Activated naive CD4-positive, alpha-beta T cell treated with anti-CD3 and anti-CD28 coated beads, Interleukin-2, amount 50 U/mL, for 24 hours (primary cell): Measurements from ENCODE around the gene PRDX5.

ENCODE experiments used
- H3K27ac Mint-ChIP-seq: one replicate; pipeline ENCODE4 v1.8.0; 2021; ENCODE audit warnings: mild to moderate bottlenecking, mixed read lengths
- H3K27me3 Mint-ChIP-seq: one replicate; pipeline ENCODE4 v1.8.0; 2021; ENCODE audit warnings: mixed read lengths
- H3K36me3 Mint-ChIP-seq: one replicate; pipeline ENCODE4 v1.8.0; 2021; ENCODE audit warnings: mixed read lengths
- H3K4me1 Mint-ChIP-seq: one replicate; pipeline ENCODE4 v1.8.0; 2021; ENCODE audit warnings: mixed read lengths
- H3K4me3 Mint-ChIP-seq: one replicate; pipeline ENCODE4 v1.8.0; 2021; ENCODE audit warnings: mild to moderate bottlenecking, mixed read lengths
- H3K9me3 Mint-ChIP-seq: one replicate; pipeline ENCODE4 v1.8.0; 2021; ENCODE audit warnings: mixed read lengths

Gene PRDX5

GRCh38 chr11:64285885-64286800, 31.8 kb upstream of the PRDX5 start:
- no peaks in the 10 kb centered on the region for H3K9me3 Mint-ChIP-seq
- H3K27me3 Mint-ChIP-seq, result peaks cover 5% of the 10 kb centered on the region
- peaks cover 24% of the 10 kb centered on the region for H3K4me1 Mint-ChIP-seq
- H3K36me3 Mint-ChIP-seq, result peaks cover 2% of the 10 kb centered on the region
- no peak overlapping the region for H3K27ac Mint-ChIP-seq
- peak overlapping the region; percentile 88 for H3K4me3 Mint-ChIP-seq

GRCh38 chr11:64286801-64287159, 31.1 kb upstream of the PRDX5 start:
- Mint-ChIP-seq H3K27me3 (peaks cover 5% of the 10 kb centered on the region), H3K9me3 (no peaks in the 10 kb centered on the region), H3K4me3 (peak overlapping the region; percentile 84), H3K36me3 (peaks cover 2% of the 10 kb centered on the region), H3K4me1 (peaks cover 24% of the 10 kb centered on the region), H3K27ac (no peak overlapping the region)

- Mint-ChIP-seq H3K9me3 (no peaks in the 10 kb centered on the region), H3K27me3 (peaks cover 7% of the 10 kb centered on the region), H3K36me3 (peaks cover 2% of the 10 kb centered on the region), H3K27ac (no peak overlapping the region), H3K4me1 (peaks cover 23% of the 10 kb centered on the region), H3K4me3 (peak overlapping the region; percentile 39)
Measured at GRCh38 chr11:64287676-64288352, 30.1 kb upstream of the PRDX5 start.

GRCh38 chr11:64288353-64288750, 29.6 kb upstream of the PRDX5 start:
- Mint-ChIP-seq H3K36me3 (peaks cover 2% of the 10 kb centered on the region), H3K4me3 (no peak overlapping the region), H3K9me3 (no peaks in the 10 kb centered on the region), H3K4me1 (peaks cover 18% of the 10 kb centered on the region), H3K27me3 (peaks cover 10% of the 10 kb centered on the region), H3K27ac (no peak overlapping the region)

GRCh38 chr11:64289002-64289564, 28.8 kb upstream of the PRDX5 start:
- Mint-ChIP-seq H3K4me1 (peaks cover 13% of the 10 kb centered on the region), H3K4me3 (no peak overlapping the region), H3K27ac (peak overlapping the region; percentile 35)

GRCh38 chr11:64290352-64291261, 27.3 kb upstream of the PRDX5 start:
- Mint-ChIP-seq H3K27me3 (peaks cover 21% of the 10 kb centered on the region), H3K36me3 (peaks cover 2% of the 10 kb centered on the region), H3K9me3 (no peaks in the 10 kb centered on the region), H3K4me1 (peaks cover 13% of the 10 kb centered on the region), H3K4me3 (peak overlapping the region; percentile 77), H3K27ac (peak overlapping the region; percentile 30)

More at GRCh38 chr11:64289002-64289564, 28.8 kb upstream of the PRDX5 start:
- Mint-ChIP-seq H3K9me3 (no peaks in the 10 kb centered on the region), H3K36me3 (peaks cover 2% of the 10 kb centered on the region), H3K27me3 (peaks cover 15% of the 10 kb centered on the region)

- Mint-ChIP-seq H3K27ac (peak within 1 kb of the TSS; percentile 30), H3K36me3 (peaks cover 2% of the 10 kb centered on the region), H3K27me3 (peaks cover 24% of the 10 kb centered on the region), H3K9me3 (no peaks in the 10 kb centered on the region), H3K4me1 (peaks cover 12% of the 10 kb centered on the region), H3K4me3 (peak within 1 kb of the TSS; percentile 77)
Measured at GRCh38 chr11:64291262-64291751, 26.6 kb upstream of the PRDX5 start, which contains the start of gene KCNK4. Gene KCNK4, plus strand, starts transcription at chr11:64291302. Its CDS starts 1,717 bp downstream, at chr11:64293019.

- Mint-ChIP-seq H3K9me3 (no peaks in the 10 kb centered on the region), H3K27me3 (peaks cover 29% of the 10 kb centered on the region), H3K4me3 (no peak overlapping the region), H3K27ac (no peak overlapping the region), H3K4me1 (peaks cover 6% of the 10 kb centered on the region), H3K36me3 (peaks cover 2% of the 10 kb centered on the region)
Measured at GRCh38 chr11:64291752-64292459, 26.0 kb upstream of the PRDX5 start.

- Mint-ChIP-seq H3K27me3 (peaks cover 33% of the 10 kb centered on the region), H3K9me3 (no peaks in the 10 kb centered on the region), H3K4me3 (peak overlapping the region; percentile 64), H3K27ac (no peak overlapping the region), H3K4me1 (peaks cover 7% of the 10 kb centered on the region), H3K36me3 (peaks cover 2% of the 10 kb centered on the region)
Measured at GRCh38 chr11:64292460-64293254, 25.3 kb upstream of the PRDX5 start.

GRCh38 chr11:64294774-64295173, 23.1 kb upstream of the PRDX5 start:
- no peak overlapping the region for H3K4me3 Mint-ChIP-seq
- peaks cover 12% of the 10 kb centered on the region for H3K4me1 Mint-ChIP-seq
- peak overlapping the region; percentile 20 for H3K27ac Mint-ChIP-seq
- peaks cover 2% of the 10 kb centered on the region for H3K36me3 Mint-ChIP-seq
- H3K9me3 Mint-ChIP-seq, result no peaks in the 10 kb centered on the region
- peaks cover 41% of the 10 kb centered on the region for H3K27me3 Mint-ChIP-seq

GRCh38 chr11:64295760-64296159, 22.2 kb upstream of the PRDX5 start:
- no peaks in the 10 kb centered on the region for H3K36me3 Mint-ChIP-seq
- no peak overlapping the region for H3K4me3 Mint-ChIP-seq
- peaks cover 42% of the 10 kb centered on the region for H3K27me3 Mint-ChIP-seq
- peaks cover 16% of the 10 kb centered on the region for H3K4me1 Mint-ChIP-seq
- H3K27ac Mint-ChIP-seq, result no peak overlapping the region
- H3K9me3 Mint-ChIP-seq, result no peaks in the 10 kb centered on the region

GRCh38 chr11:64296236-64296635, 21.7 kb upstream of the PRDX5 start:
- H3K4me1 Mint-ChIP-seq, result peaks cover 17% of the 10 kb centered on the region

GRCh38 chr11:64296830-64297698, 20.9 kb upstream of the PRDX5 start:
- H3K27ac Mint-ChIP-seq, result no peak overlapping the region
- H3K27me3 Mint-ChIP-seq, result peaks cover 43% of the 10 kb centered on the region
- H3K36me3 Mint-ChIP-seq, result no peaks in the 10 kb centered on the region
- H3K4me1 Mint-ChIP-seq, result peaks cover 17% of the 10 kb centered on the region
- no peak overlapping the region for H3K4me3 Mint-ChIP-seq
- H3K9me3 Mint-ChIP-seq, result no peaks in the 10 kb centered on the region

More at GRCh38 chr11:64296236-64296635, 21.7 kb upstream of the PRDX5 start:
- Mint-ChIP-seq H3K9me3 (no peaks in the 10 kb centered on the region), H3K36me3 (no peaks in the 10 kb centered on the region), H3K27me3 (peaks cover 43% of the 10 kb centered on the region), H3K4me3 (no peak overlapping the region), H3K27ac (no peak overlapping the region)
